Endodermal cell (in vitro differentiated cells): Measurements from ENCODE around the gene WAS. TPM values are rescaled to one million over a fixed set of nuclear protein-coding genes. Genes with fewer than 3 reads are reported as not detected.
"Not testable (repeated sequence)": the region's sequence is repeated elsewhere in the genome, so short reads cannot be mapped to it uniquely, and the experiment has no call there.

Source experiments
- DNase-seq: peaks from one replicate; pipeline ENCODE4 v3.0.0-alpha.2; 2017
- H3K27ac ChIP-seq: 2 replicates; pipeline ENCODE4 v1.5.1; 2013; ENCODE audit warnings: mild to moderate bottlenecking, low read depth, low read length, moderate library complexity
- H3K27me3 ChIP-seq: 2 replicates; pipeline ENCODE4 v1.6.1; 2013; ENCODE audit warnings: mild to moderate bottlenecking, low read length, moderate library complexity; ENCODE audit not compliant: insufficient read depth, control insufficient read depth, poor library complexity, severe bottlenecking
- H3K36me3 ChIP-seq: 2 replicates; pipeline ENCODE4 v1.7.0; 2013; ENCODE audit warnings: mild to moderate bottlenecking, low read length, moderate library complexity; ENCODE audit not compliant: control insufficient read depth, insufficient read depth
- H3K4me1 ChIP-seq: one replicate; pipeline ENCODE4 v1.7.0; 2013; ENCODE audit warnings: low read length; ENCODE audit not compliant: control insufficient read depth, insufficient read depth
- H3K4me3 ChIP-seq: 2 replicates; pipeline ENCODE4 v1.5.1; 2013; ENCODE audit warnings: mild to moderate bottlenecking, low read length, moderate library complexity
- H3K9ac ChIP-seq: 2 replicates; pipeline ENCODE4 v1.6.1; 2013; ENCODE audit warnings: mild to moderate bottlenecking, low read length, moderate library complexity; ENCODE audit not compliant: poor library complexity, severe bottlenecking; ENCODE audit errors: extremely low read depth
- H3K9me3 ChIP-seq: 2 replicates; pipeline ENCODE4 v1.6.1; 2013; ENCODE audit warnings: mild to moderate bottlenecking, low read length, moderate library complexity; ENCODE audit not compliant: control insufficient read depth
- H3K27ac Mint-ChIP-seq: 2 replicates; pipeline ENCODE4 v1.8.0; 2020; ENCODE audit warnings: mixed read lengths
- H3K27me3 Mint-ChIP-seq: 2 replicates; pipeline ENCODE4 v1.8.0; 2021; ENCODE audit warnings: mild to moderate bottlenecking, mixed read lengths; ENCODE audit not compliant: insufficient read depth
- H3K36me3 Mint-ChIP-seq: 2 replicates; pipeline ENCODE4 v1.8.0; 2020; ENCODE audit warnings: low read depth, mixed read lengths
- H3K4me1 Mint-ChIP-seq: 2 replicates; pipeline ENCODE4 v1.8.0; 2020; ENCODE audit warnings: mixed read lengths
- H3K4me3 Mint-ChIP-seq: 2 replicates; pipeline ENCODE4 v1.8.0; 2020; ENCODE audit warnings: mild to moderate bottlenecking, moderate library complexity, mixed read lengths
- H3K9me3 Mint-ChIP-seq: 2 replicates; pipeline ENCODE4 v1.8.0; 2020; ENCODE audit warnings: mild to moderate bottlenecking, mixed read lengths
- WGBS, 2 experiments: methylation state at CpG; one replicate each; pipeline versions ENCODE4 v1.1.5 to v1.1.7; 2013; ENCODE audit warnings: missing lambda C conversion rate in 2 of 2, mixed read lengths in 1 of 2; ENCODE audit not compliant: insufficient coverage in 1 of 2, insufficient read length in 1 of 2; 5-methylcytosine and 5-hydroxymethylcytosine counted together
- total RNA-seq, 2 donors: library from RNA; stranded (reverse); fragmentation: NEBNext Ultra II Directional in 1 of 2; extraction: Animal tissue kit (Norgen Biotek cat#: 25700) in 1 of 2; gene quantifications; 2 replicates in 1 of 2; 3 replicates in 1 of 2; pipeline ENCODE4 v1.2.1, GENCODE V29; 2021
- TF ChIP-seq, protein P1 (sequence below): fragments of 200-600 bp; sonication (generic); conservative IDR thresholded peaks from 2 replicates; pipeline ENCODE4 v1.5.0; 2021; ENCODE audit warnings: antibody characterized with exemption, mild to moderate bottlenecking

WAS gene
- total RNA-seq, 2 donors from 2014 or later: 0.51 to 0.84 TPM

GRCh38 chrX:48645669-48646068, 37.9 kb upstream of the WAS start:
- Mint-ChIP-seq H3K4me3 (no peak overlapping the region), H3K27ac (no peak overlapping the region), H3K9me3 (peaks cover 32% of the 10 kb centered on the region), H3K27me3 (no peaks in the 10 kb centered on the region), H3K4me1 (no peaks in the 10 kb centered on the region), H3K36me3 (no peaks in the 10 kb centered on the region)
- 96% methylated on average over 4 to 7 of the region's 7 CpGs for WGBS, 2 experiments
- H3K27ac ChIP-seq: no peak overlapping the region
- no peak for DNase-seq
- no peak overlapping the region for H3K9ac ChIP-seq
- no peaks in the 10 kb centered on the region for H3K4me1 ChIP-seq
- H3K4me3 ChIP-seq: no peak overlapping the region
- H3K27me3 ChIP-seq: no peaks in the 10 kb centered on the region
- no peaks in the 10 kb centered on the region for H3K9me3 ChIP-seq
- H3K36me3 ChIP-seq: no peaks in the 10 kb centered on the region
- TF ChIP-seq, protein P1, sequence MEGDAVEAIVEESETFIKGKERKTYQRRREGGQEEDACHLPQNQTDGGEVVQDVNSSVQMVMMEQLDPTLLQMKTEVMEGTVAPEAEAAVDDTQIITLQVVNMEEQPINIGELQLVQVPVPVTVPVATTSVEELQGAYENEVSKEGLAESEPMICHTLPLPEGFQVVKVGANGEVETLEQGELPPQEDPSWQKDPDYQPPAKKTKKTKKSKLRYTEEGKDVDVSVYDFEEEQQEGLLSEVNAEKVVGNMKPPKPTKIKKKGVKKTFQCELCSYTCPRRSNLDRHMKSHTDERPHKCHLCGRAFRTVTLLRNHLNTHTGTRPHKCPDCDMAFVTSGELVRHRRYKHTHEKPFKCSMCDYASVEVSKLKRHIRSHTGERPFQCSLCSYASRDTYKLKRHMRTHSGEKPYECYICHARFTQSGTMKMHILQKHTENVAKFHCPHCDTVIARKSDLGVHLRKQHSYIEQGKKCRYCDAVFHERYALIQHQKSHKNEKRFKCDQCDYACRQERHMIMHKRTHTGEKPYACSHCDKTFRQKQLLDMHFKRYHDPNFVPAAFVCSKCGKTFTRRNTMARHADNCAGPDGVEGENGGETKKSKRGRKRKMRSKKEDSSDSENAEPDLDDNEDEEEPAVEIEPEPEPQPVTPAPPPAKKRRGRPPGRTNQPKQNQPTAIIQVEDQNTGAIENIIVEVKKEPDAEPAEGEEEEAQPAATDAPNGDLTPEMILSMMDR: no peak

- TF ChIP-seq, protein P1: peak; percentile 54
- peaks cover 46% of the 10 kb centered on the region for H3K9me3 Mint-ChIP-seq
- Histone ChIP-seq H3K9ac (no peak overlapping the region), H3K27me3 (no peaks in the 10 kb centered on the region), H3K4me1 (no peaks in the 10 kb centered on the region), H3K27ac (peak overlapping the region; percentile 53), H3K36me3 (no peaks in the 10 kb centered on the region), H3K9me3 (no peaks in the 10 kb centered on the region), H3K4me3 (no peak overlapping the region)
- H3K27me3 Mint-ChIP-seq: no peaks in the 10 kb centered on the region
- H3K27ac Mint-ChIP-seq: no peak overlapping the region
- WGBS, 2 experiments: 19% methylated on average over 6 of the region's 6 CpGs; no CpG with 5 or more reads in 1 of the 2 experiments
- H3K36me3 Mint-ChIP-seq: no peaks in the 10 kb centered on the region
- no peaks in the 10 kb centered on the region for H3K4me1 Mint-ChIP-seq
- H3K4me3 Mint-ChIP-seq: no peak overlapping the region
- peak; percentile 64 for DNase-seq
Observed at GRCh38 chrX:48648336-48648751, 35.3 kb upstream of the WAS start.

DNA sequence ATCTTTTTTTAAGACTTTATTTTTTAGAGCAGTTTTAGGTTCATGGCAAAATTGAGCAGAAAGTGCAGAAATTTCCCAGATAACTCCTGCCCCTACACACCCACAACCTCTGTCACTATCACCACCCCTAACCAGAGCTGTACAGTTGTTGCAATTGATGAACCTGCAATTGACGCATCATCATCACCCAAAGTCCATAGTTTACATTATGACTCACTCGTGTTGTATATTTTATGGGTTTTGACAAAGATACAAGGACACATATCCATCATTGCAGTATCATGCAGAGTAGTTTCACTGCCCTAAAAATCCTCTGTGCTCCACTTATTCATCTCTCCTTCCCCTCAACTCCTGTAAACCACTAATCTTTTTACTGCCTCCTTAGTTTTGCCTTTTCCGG, 34.5 kb upstream of the WAS start:
- Histone ChIP-seq H3K36me3 (no peaks in the 10 kb centered on the region), H3K4me1 (no peaks in the 10 kb centered on the region), H3K9ac (no peak overlapping the region), H3K9me3 (no peaks in the 10 kb centered on the region), H3K27me3 (no peaks in the 10 kb centered on the region), H3K27ac (no peak overlapping the region), H3K4me3 (no peak overlapping the region)
- TF ChIP-seq, protein P1: no peak
- DNase-seq: no peak
- no peaks in the 10 kb centered on the region for H3K36me3 Mint-ChIP-seq
- peaks cover 50% of the 10 kb centered on the region for H3K9me3 Mint-ChIP-seq
- WGBS, 2 experiments: 90 to 100% methylated on average over 2 of the region's 3 CpGs
- H3K4me3 Mint-ChIP-seq: no peak overlapping the region
- H3K4me1 Mint-ChIP-seq: peaks cover 4% of the 10 kb centered on the region
- no peaks in the 10 kb centered on the region for H3K27me3 Mint-ChIP-seq
- no peak overlapping the region for H3K27ac Mint-ChIP-seq

DNA sequence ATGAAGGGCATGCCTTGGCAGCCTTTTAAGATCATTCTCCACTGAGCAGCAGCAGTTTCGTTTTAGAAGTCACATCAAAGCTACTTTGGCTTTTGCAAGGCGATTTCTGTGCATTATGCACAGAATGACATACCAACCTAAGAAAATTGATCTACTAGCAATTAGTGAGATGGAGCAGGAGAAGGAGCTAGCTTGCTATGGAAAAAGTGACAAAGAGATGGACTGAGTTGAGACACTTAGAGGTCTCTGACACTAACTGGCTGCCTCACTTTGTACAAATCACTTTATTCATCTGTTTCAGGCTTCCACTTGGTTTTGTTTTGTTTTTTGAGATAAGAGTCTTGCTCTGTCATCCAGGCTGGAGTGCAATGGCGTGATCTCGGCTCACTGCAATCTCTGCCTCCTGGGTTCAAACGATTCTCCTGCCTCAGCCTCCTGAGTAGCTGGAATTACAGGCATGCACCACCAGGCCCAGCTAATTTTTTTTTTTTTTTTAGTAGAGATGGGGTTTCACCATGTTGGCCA, 31.5 kb upstream of the WAS start:
- not testable (repeated sequence) for H3K27ac Mint-ChIP-seq, H3K27ac ChIP-seq, H3K4me1 Mint-ChIP-seq, H3K36me3 ChIP-seq, H3K27me3 ChIP-seq, H3K4me3 ChIP-seq, DNase-seq, H3K9me3 ChIP-seq, H3K36me3 Mint-ChIP-seq, H3K27me3 Mint-ChIP-seq, H3K4me3 Mint-ChIP-seq, H3K9ac ChIP-seq, H3K4me1 ChIP-seq
- H3K9me3 Mint-ChIP-seq: peaks cover 64% of the 10 kb centered on the region
- WGBS, 2 experiments: 80 to 89% methylated on average over 2 to 5 of the region's 5 CpGs

GRCh38 chrX:48654746-48655145, 28.9 kb upstream of the WAS start:
- not testable (repeated sequence) for H3K9ac ChIP-seq, H3K27ac ChIP-seq, H3K4me1 ChIP-seq, H3K36me3 Mint-ChIP-seq, H3K27ac Mint-ChIP-seq, H3K9me3 ChIP-seq, H3K27me3 ChIP-seq, H3K36me3 ChIP-seq, DNase-seq, H3K4me1 Mint-ChIP-seq, H3K4me3 ChIP-seq, H3K27me3 Mint-ChIP-seq
- peak overlapping the region; percentile 32 for H3K4me3 Mint-ChIP-seq
- WGBS, 2 experiments: 78 to 86% methylated on average over 8 to 19 of the region's 19 CpGs
- peaks cover 56% of the 10 kb centered on the region for H3K9me3 Mint-ChIP-seq
